GM19238 (cell line): ENCODE measurements around the gene SLC16A11.
A peak's percentile ranks its signal among the peaks of the same experiment; 100 is the strongest.
"Not testable (repeated sequence)": the region's sequence is repeated elsewhere in the genome, so short reads cannot be mapped to it uniquely, and the experiment has no call there.

Source experiments
- DNase-seq: peaks from one replicate; pipeline ENCODE4 v3.0.0; 2011; ENCODE audit warnings: low spot score; ENCODE audit not compliant: insufficient read length

Gene SLC16A11

GRCh38 chr17:7011415-7011814, 32.5 kb downstream of the SLC16A11 start:
- no peak for DNase-seq

- DNase-seq = no peak
Observed at GRCh38 chr17:7010523-7010922, 33.4 kb downstream of the SLC16A11 start.

- DNase-seq = no peak
Observed at GRCh38 chr17:7007143-7007542, 36.7 kb downstream of the SLC16A11 start.

GRCh38 chr17:7005716-7006115, 38.2 kb downstream of the SLC16A11 start:
- no peak for DNase-seq

GRCh38 chr17:7004398-7005253, 39.3 kb downstream of the SLC16A11 start:
- DNase-seq = peak; percentile 44

- DNase-seq = no peak
Observed at GRCh38 chr17:7003745-7004144, 40.1 kb downstream of the SLC16A11 start.

GRCh38 chr17:7002288-7003047, 41.4 kb downstream of the SLC16A11 start:
- no peak for DNase-seq

- no peak for DNase-seq
Observed at GRCh38 chr17:7001318-7001961, 42.5 kb downstream of the SLC16A11 start.

- DNase-seq = no peak
Observed at GRCh38 chr17:6998855-6999508, 44.9 kb downstream of the SLC16A11 start.

- DNase-seq = no peak
Observed at GRCh38 chr17:6997171-6997570, 46.7 kb downstream of the SLC16A11 start.

- DNase-seq = no peak
Observed at GRCh38 chr17:6996256-6997011, 47.5 kb downstream of the SLC16A11 start.

- no peak for DNase-seq
Observed at GRCh38 chr17:6995500-6996255, 48.2 kb downstream of the SLC16A11 start, which contains the start of gene ALOX12. TSS of gene ALOX12 (plus strand) at chr17:6996049. CDS start at chr17:6996118, 69 bp downstream.

- DNase-seq = no peak
Observed at GRCh38 chr17:6994666-6995256, 49.1 kb downstream of the SLC16A11 start.

- DNase-seq = no peak
Observed at GRCh38 chr17:6994118-6994598, 49.7 kb downstream of the SLC16A11 start.

GRCh38 chr17:6993613-6994056, 50.3 kb downstream of the SLC16A11 start:
- not testable (repeated sequence) for DNase-seq
